GM21526 (cell line): ENCODE data around the gene RYR2.
A peak's percentile ranks its signal among the peaks of the same experiment; 100 is the strongest.

Experiments used
- ATAC-seq: cut with Tn5 transposase; IDR thresholded peaks from one replicate; pipeline ENCODE4 v1.9.1; 2021; ENCODE audit warnings: moderate library complexity; ENCODE audit not compliant: unreplicated experiment, low FRiP score

RYR2 gene

GRCh38 chr1:237031480-237031879 is 10.5 kb upstream of the RYR2 start:
- ATAC-seq: no peak

GRCh38 chr1:237032029-237032428 is 10.0 kb upstream of the RYR2 start:
- ATAC-seq: peak; percentile 86

- ATAC-seq: no peak
These were observed 8.9 kb upstream of the RYR2 start for GRCh38 chr1:237033061-237033460.

- no peak for ATAC-seq
These were observed 8.2 kb upstream of the RYR2 start for GRCh38 chr1:237033804-237034203.

- ATAC-seq: no peak
These were observed 6.2 kb upstream of the RYR2 start for GRCh38 chr1:237035759-237036158.

- ATAC-seq: no peak
These were observed 3.8 kb upstream of the RYR2 start for GRCh38 chr1:237038211-237038610.

GRCh38 chr1:237040823-237041222 is 1.2 kb upstream of the RYR2 start:
- no peak for ATAC-seq

GRCh38 chr1:237041461-237041794 is 556 bp upstream of the RYR2 start:
- ATAC-seq: no peak

GRCh38 chr1:237042526-237042891 is 525 bp downstream of the RYR2 start:
- no peak for ATAC-seq

- no peak for ATAC-seq
These were observed 1.1 kb downstream of the RYR2 start for GRCh38 chr1:237042892-237043576.

- ATAC-seq: no peak
These were observed 2.1 kb downstream of the RYR2 start for GRCh38 chr1:237043846-237044636.

- ATAC-seq: no peak
These were observed 3.5 kb downstream of the RYR2 start for GRCh38 chr1:237045278-237046016.

- ATAC-seq: no peak
These were observed 6.8 kb downstream of the RYR2 start for GRCh38 chr1:237048803-237049202.

GRCh38 chr1:237050185-237050584 is 8.2 kb downstream of the RYR2 start:
- ATAC-seq: no peak

GRCh38 chr1:237050915-237051314 is 8.9 kb downstream of the RYR2 start:
- ATAC-seq: no peak

- ATAC-seq: no peak
These were observed 12.3 kb downstream of the RYR2 start for GRCh38 chr1:237054313-237054712.

- no peak for ATAC-seq
These were observed 16.5 kb downstream of the RYR2 start for GRCh38 chr1:237058470-237058869.

GRCh38 chr1:237059244-237059643 is 17.3 kb downstream of the RYR2 start:
- no peak for ATAC-seq

GRCh38 chr1:237062976-237063375 is 21.0 kb downstream of the RYR2 start:
- ATAC-seq: no peak

- no peak for ATAC-seq
These were observed 23.9 kb downstream of the RYR2 start for GRCh38 chr1:237065903-237066302.

- ATAC-seq: no peak
These were observed 28.5 kb downstream of the RYR2 start for GRCh38 chr1:237070519-237070918.
